Melanocyte of skin (primary cell): Measurements from ENCODE around the gene OR1N2. TPM values are rescaled to one million over a fixed set of nuclear protein-coding genes. Genes with fewer than 3 reads are reported as not detected.

ENCODE experiments used
- total RNA-seq, 2 donors: library from RNA; depleted of rRNA; stranded (reverse); fragments of >200 nt; gene quantifications; 2 replicates each; pipeline ENCODE4 v1.2.3, GENCODE V29; 2012

Gene OR1N2, protein sequence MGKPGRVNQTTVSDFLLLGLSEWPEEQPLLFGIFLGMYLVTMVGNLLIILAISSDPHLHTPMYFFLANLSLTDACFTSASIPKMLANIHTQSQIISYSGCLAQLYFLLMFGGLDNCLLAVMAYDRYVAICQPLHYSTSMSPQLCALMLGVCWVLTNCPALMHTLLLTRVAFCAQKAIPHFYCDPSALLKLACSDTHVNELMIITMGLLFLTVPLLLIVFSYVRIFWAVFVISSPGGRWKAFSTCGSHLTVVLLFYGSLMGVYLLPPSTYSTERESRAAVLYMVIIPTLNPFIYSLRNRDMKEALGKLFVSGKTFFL
- not detected for total RNA-seq

GRCh38 chr9:122552812-122553211 lies at the start of gene OR1N2:
TSS of gene OR1N2 (plus strand) at chr9:122553112. CDS start at chr9:122553212, 100 bp downstream.

DNA sequence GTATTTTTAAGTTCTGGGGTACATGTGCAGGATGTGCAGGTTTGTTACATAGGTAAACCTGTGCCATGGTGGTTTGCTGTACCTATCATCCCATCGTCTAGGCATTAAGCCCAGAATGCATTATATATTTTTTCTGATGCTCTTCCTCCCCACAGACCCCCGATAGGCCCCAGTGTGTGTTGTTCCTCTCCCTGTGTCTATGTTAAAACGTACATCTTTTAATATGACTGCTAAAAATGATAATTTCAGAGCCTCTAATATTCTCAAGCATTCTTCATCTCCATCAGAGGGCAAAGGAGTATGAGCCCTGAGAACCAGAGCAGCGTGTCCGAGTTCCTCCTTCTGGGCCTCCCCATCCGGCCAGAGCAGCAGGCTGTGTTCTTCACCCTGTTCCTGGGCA lies 42.4 kb upstream of the OR1N2 start, which contains the start of gene OR1J2:
Gene OR1J2 (plus strand): TSS at position 301 of the 400 bp plus-strand sequence. CDS start 0 bp downstream, at position 301.

GRCh38 chr9:122518841-122519240 lies 34.1 kb upstream of the OR1N2 start, which contains the start of gene OR1J4:
TSS of gene OR1J4 (plus strand) at chr9:122519141. CDS start at chr9:122519141, 0 bp downstream.

DNA sequence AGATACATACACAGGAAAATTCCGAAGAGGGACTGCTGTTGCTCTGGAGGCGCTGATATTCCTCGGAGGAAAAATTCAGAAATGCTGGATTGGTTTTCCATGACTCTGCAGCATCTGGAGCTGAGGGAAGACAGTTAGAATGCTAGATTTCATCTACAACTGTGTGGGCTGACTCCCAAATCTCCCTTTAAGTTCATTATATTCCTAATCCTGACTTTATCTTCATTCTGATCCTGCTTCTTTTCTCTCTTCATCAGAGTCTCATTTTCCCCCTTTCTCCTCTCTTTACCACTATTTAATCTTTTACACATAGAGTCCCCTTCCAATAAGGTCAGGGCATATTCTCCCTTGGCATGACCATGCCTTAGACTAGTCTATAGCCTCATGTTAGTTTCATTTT lies 25.7 kb upstream of the OR1N2 start, which contains the start of gene OR1N1:
Gene OR1N1 (minus strand): TSS at position 101 of the 400 bp plus-strand sequence. CDS start 0 bp downstream, at position 101.

DNA sequence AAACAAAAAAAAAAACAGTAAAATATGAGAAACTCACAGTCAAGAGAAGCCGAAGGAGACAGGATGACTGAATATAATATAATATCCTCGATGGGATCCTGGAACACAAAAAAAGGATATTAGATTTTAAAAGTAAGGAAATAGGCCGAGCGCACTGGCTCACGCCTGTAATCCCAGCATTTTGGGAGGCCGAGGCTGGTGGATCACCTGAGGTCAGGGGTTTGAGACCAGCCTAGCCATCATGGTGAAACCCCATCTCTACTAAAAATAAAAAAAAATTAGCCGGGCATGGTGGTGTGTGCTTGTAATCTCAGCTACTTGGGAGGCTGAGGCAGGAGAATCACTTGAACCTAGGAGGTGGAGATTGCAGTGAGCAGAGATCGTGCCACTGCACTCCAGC lies 30.4 kb downstream of the OR1N2 start, which contains the start of gene OR1L8:
Gene OR1L8 (minus strand): TSS at position 101 of the 400 bp plus-strand sequence. CDS start 14,907 bp downstream, outside the sequence.

Other genes with a start within 250 kb of the OR1N2 start
- gene PTGS1, start 182.1 kb upstream of the OR1N2 start, total RNA-seq = under 1 TPM; under 0.01 TPM
- not detected for gene OR1J1, start 75.2 kb upstream of the OR1N2 start, total RNA-seq
- gene OR1J2, start 42.3 kb upstream of the OR1N2 start, total RNA-seq = not detected
- gene OR1J4, start 34.0 kb upstream of the OR1N2 start, total RNA-seq = not detected
- gene OR1N1, start 25.8 kb upstream of the OR1N2 start, total RNA-seq = not detected
- not detected for gene OR1L8, start 30.3 kb downstream of the OR1N2 start, total RNA-seq
- gene OR1Q1, start 61.6 kb downstream of the OR1N2 start, total RNA-seq = not detected
- gene OR1B1, start 104.5 kb downstream of the OR1N2 start, total RNA-seq = not detected
- not detected for gene OR1L1, start 108.6 kb downstream of the OR1N2 start, total RNA-seq
- gene OR1L3, start 122.0 kb downstream of the OR1N2 start, total RNA-seq = not detected
- not detected for gene OR1L4, start 170.9 kb downstream of the OR1N2 start, total RNA-seq
- gene OR1L6, start 189.2 kb downstream of the OR1N2 start, total RNA-seq = not detected
- gene OR5C1, start 235.8 kb downstream of the OR1N2 start, total RNA-seq = not detected
- not detected for gene OR1K1, start 247.0 kb downstream of the OR1N2 start, total RNA-seq